ENCODE results near the gene PPP2R5B. TPM values are rescaled to one million over a fixed set of nuclear protein-coding genes. Genes with fewer than 3 reads are reported as not detected.
A peak's percentile ranks its signal among the peaks of the same experiment; 100 is the strongest.

Gene PPP2R5B
- total RNA-seq, 1 donor from 2014 or later = 13.3 TPM

GRCh38 chr11:64896448-64897022, 28.0 kb upstream of the PPP2R5B start:
- H3K27me3 Mint-ChIP-seq (ENCODE audit: unreplicated experiment) = peaks cover 12% of the 10 kb centered on the region
- peaks cover 21% of the 10 kb centered on the region for H3K36me3 Mint-ChIP-seq (ENCODE audit: low read depth, unreplicated experiment)
- H3K9me3 Mint-ChIP-seq (ENCODE audit: unreplicated experiment) = no peaks in the 10 kb centered on the region
- no peak for DNase-seq (ENCODE audit: low spot score)
- H3K4me3 Mint-ChIP-seq (ENCODE audit: unreplicated experiment) = no peak overlapping the region
- H3K4me1 Mint-ChIP-seq (ENCODE audit: unreplicated experiment) = no peaks in the 10 kb centered on the region
- no peak overlapping the region for H3K27ac Mint-ChIP-seq (ENCODE audit: unreplicated experiment)
- no peak for TF ChIP-seq CTCF (IDR thresholded peaks at IDR 0.05; ENCODE audit: unreplicated experiment)

GRCh38 chr11:64897381-64898075, 27.0 kb upstream of the PPP2R5B start:
- DNase-seq (ENCODE audit: low spot score) = no peak
- H3K9me3 Mint-ChIP-seq (ENCODE audit: unreplicated experiment) = no peaks in the 10 kb centered on the region
- no peak overlapping the region for H3K27ac Mint-ChIP-seq (ENCODE audit: unreplicated experiment)
- H3K4me3 Mint-ChIP-seq (ENCODE audit: unreplicated experiment) = no peak overlapping the region
- no peaks in the 10 kb centered on the region for H3K4me1 Mint-ChIP-seq (ENCODE audit: unreplicated experiment)
- H3K27me3 Mint-ChIP-seq (ENCODE audit: unreplicated experiment) = peaks cover 9% of the 10 kb centered on the region
- peaks cover 23% of the 10 kb centered on the region for H3K36me3 Mint-ChIP-seq (ENCODE audit: low read depth, unreplicated experiment)
- TF ChIP-seq CTCF (IDR thresholded peaks at IDR 0.05; ENCODE audit: unreplicated experiment) = no peak

GRCh38 chr11:64898076-64898445, 26.4 kb upstream of the PPP2R5B start:
- no peak for DNase-seq (ENCODE audit: low spot score)
- H3K9me3 Mint-ChIP-seq (ENCODE audit: unreplicated experiment) = no peaks in the 10 kb centered on the region
- H3K27me3 Mint-ChIP-seq (ENCODE audit: unreplicated experiment) = peaks cover 9% of the 10 kb centered on the region
- TF ChIP-seq CTCF (IDR thresholded peaks at IDR 0.05; ENCODE audit: unreplicated experiment) = no peak
- H3K4me1 Mint-ChIP-seq (ENCODE audit: unreplicated experiment) = no peaks in the 10 kb centered on the region
- no peak overlapping the region for H3K4me3 Mint-ChIP-seq (ENCODE audit: unreplicated experiment)
- H3K27ac Mint-ChIP-seq (ENCODE audit: unreplicated experiment) = no peak overlapping the region
- peaks cover 23% of the 10 kb centered on the region for H3K36me3 Mint-ChIP-seq (ENCODE audit: low read depth, unreplicated experiment)

GRCh38 chr11:64898541-64898940, 25.9 kb upstream of the PPP2R5B start:
- Mint-ChIP-seq H3K4me3 (ENCODE audit: unreplicated experiment) (no peak overlapping the region), H3K9me3 (ENCODE audit: unreplicated experiment) (no peaks in the 10 kb centered on the region), H3K27me3 (ENCODE audit: unreplicated experiment) (peaks cover 9% of the 10 kb centered on the region), H3K36me3 (ENCODE audit: low read depth, unreplicated experiment) (peaks cover 23% of the 10 kb centered on the region), H3K27ac (ENCODE audit: unreplicated experiment) (no peak overlapping the region), H3K4me1 (ENCODE audit: unreplicated experiment) (no peaks in the 10 kb centered on the region)
- no peak for TF ChIP-seq CTCF (IDR thresholded peaks at IDR 0.05; ENCODE audit: unreplicated experiment)
- no peak for DNase-seq (ENCODE audit: low spot score)

GRCh38 chr11:64900263-64900678, 24.2 kb upstream of the PPP2R5B start:
- no peaks in the 10 kb centered on the region for H3K4me1 Mint-ChIP-seq (ENCODE audit: unreplicated experiment)
- peaks cover 28% of the 10 kb centered on the region for H3K36me3 Mint-ChIP-seq (ENCODE audit: low read depth, unreplicated experiment)
- H3K27ac Mint-ChIP-seq (ENCODE audit: unreplicated experiment) = peak overlapping the region; percentile 62
- H3K4me3 Mint-ChIP-seq (ENCODE audit: unreplicated experiment) = peak overlapping the region; percentile 22
- peaks cover 9% of the 10 kb centered on the region for H3K27me3 Mint-ChIP-seq (ENCODE audit: unreplicated experiment)
- TF ChIP-seq CTCF (IDR thresholded peaks at IDR 0.05; ENCODE audit: unreplicated experiment) = no peak
- DNase-seq (ENCODE audit: low spot score) = no peak
- no peaks in the 10 kb centered on the region for H3K9me3 Mint-ChIP-seq (ENCODE audit: unreplicated experiment)

Measured in endothelial cell (in vitro differentiated cells).